Measurements from ENCODE around the gene SLC6A9. TPM values are rescaled to one million over a fixed set of nuclear protein-coding genes. Genes with fewer than 3 reads are reported as not detected.

Gene SLC6A9
- total and polyA plus RNA-seq, 8 donors: 1.1 to 40.8 (median 2.3) TPM; not detected in 1

GRCh38 chr1:44025816-44026215 is 5.4 kb downstream of the SLC6A9 start:
- peak; percentile 41 to 80 for DNase-seq
- WGBS, 5 donors: 68 to 85% (median 77%) methylated on average over 3 of the region's 3 CpGs
- Histone ChIP-seq H3K36me3 (peaks cover 0 to 31% (median 5%) of the 10 kb centered on the region in 4 donors), H3K9me3 (no peaks in the 10 kb centered on the region), H3K4me3 (no peak overlapping the region), H3K27ac (peak overlapping the region in 2 of 5 donors; percentile 40 to 59), H3K27me3 (no peaks in the 10 kb centered on the region), H3K4me1 (peaks cover 8 to 44% (median 14%) of the 10 kb centered on the region in 4 donors)
- intact Hi-C loops (cut with DNase I; ENCODE audit: low total_unique reads): no loop called here
- TF ChIP-seq POLR2AphosphoS5 (IDR thresholded peaks at IDR 0.05) (peak in 1 of 3 donors; percentile 21), POLR2A (IDR thresholded peaks at IDR 0.05) (no peak), EP300 (IDR thresholded peaks at IDR 0.05) (no peak), CTCF (IDR thresholded peaks at IDR 0.05) (no peak)

DNA sequence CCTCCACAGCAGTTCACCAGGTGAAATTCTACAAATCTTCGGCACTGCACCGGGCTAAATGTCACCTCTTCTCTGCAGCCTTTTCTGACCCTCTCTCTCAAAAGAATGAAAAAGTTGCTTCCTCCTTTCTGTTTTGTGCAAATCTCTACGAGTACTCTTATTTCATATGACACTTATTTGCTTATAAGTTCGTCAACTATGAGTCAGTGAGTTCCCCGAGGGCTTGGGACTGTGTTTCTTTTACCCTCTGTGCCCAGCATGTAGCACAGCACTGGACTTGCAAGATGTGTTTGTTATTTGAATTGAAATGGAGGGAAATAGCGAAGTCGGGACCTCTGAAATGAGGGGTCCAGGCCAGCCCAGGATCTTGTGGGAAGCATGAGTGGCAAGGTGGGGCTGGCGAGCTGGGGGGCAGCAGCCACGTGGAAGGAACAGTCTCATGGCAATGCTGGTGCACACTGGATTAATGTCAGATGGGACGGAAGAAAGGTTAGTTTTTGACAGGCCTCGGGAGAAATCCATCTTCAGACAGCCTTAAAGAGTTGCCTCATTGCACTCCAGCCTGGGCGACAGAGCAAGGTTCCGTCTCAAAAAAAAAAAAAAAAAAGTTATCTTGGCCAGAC is 6.2 kb downstream of the SLC6A9 start:
- peaks cover 0 to 36% (median 8%) of the 10 kb centered on the region in 4 donors for H3K36me3 ChIP-seq
- no peak overlapping the region for H3K4me3 ChIP-seq
- peak overlapping the region in 2 of 5 donors; percentile 14 to 59 for H3K27ac ChIP-seq
- no peak for DNase-seq
- WGBS, 5 donors: 79 to 87% (median 85%) methylated on average over 13 of the region's 13 CpGs
- no peaks in the 10 kb centered on the region for H3K9me3 ChIP-seq
- peaks cover 8 to 44% (median 11%) of the 10 kb centered on the region in 4 donors for H3K4me1 ChIP-seq
- no peaks in the 10 kb centered on the region for H3K27me3 ChIP-seq
- TF ChIP-seq POLR2AphosphoS5 (IDR thresholded peaks at IDR 0.05) (no peak), POLR2A (IDR thresholded peaks at IDR 0.05) (no peak), EP300 (IDR thresholded peaks at IDR 0.05) (no peak), CTCF (IDR thresholded peaks at IDR 0.05) (no peak)
- intact Hi-C loops (cut with DNase I; ENCODE audit: low total_unique reads): no loop called here

DNA sequence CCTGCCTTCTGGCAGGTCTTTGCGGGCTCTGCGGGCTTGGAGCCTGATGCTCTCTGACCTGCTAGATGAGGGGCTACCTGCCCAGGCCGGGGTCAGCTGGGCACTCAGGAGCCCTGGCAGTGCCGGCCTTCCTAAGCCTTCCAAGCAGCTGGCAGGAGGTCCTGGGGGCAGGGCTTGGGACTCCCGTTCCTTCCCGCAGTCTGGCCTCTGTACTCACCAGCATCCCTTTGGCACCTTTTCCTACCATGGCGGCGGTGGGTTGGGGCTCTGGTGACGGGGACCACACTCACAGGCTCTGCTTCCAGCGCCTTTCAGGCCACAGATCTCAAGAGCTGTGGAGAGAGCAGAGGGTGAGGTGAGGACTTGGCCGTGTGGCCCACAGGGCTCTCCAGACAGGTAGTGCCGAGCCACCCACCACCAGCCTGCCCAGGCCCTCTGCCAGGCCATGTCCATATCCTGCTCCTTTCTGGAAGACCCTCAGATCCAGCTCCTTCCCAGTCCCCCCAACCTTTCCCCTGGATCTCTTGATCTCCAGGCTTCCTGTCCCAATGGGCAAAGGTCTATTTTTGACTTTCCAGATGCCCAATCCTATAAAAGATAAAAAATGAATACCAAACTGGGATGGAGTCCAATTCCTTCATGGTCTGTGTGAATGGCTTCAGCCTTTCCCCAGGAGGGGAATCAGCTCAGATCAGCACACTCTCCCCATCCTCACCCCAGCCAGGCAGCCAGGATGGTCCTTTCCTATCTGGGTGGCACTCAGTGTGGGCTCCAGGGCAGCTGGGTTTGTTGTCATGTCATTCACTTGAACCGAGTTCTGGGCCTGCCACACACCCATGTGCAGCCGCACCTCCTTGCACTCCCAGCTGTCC is 7.0 kb downstream of the SLC6A9 start:
- H3K36me3 ChIP-seq: peaks cover 0 to 39% (median 9%) of the 10 kb centered on the region in 4 donors
- H3K27me3 ChIP-seq: no peaks in the 10 kb centered on the region
- peak overlapping the region in 1 of 5 donors; percentile 29 for H3K27ac ChIP-seq
- TF ChIP-seq CTCF (IDR thresholded peaks at IDR 0.05): no peak
- intact Hi-C loops (cut with DNase I; ENCODE audit: low total_unique reads): no loop called here
- H3K4me1 ChIP-seq: peaks cover 3 to 39% (median 7%) of the 10 kb centered on the region in 4 donors
- no peaks in the 10 kb centered on the region for H3K9me3 ChIP-seq
- no peak overlapping the region for H3K4me3 ChIP-seq
- DNase-seq: no peak
- WGBS, 5 donors: 88 to 98% (median 89%) methylated on average over 9 to 14 of the region's 14 CpGs

DNA sequence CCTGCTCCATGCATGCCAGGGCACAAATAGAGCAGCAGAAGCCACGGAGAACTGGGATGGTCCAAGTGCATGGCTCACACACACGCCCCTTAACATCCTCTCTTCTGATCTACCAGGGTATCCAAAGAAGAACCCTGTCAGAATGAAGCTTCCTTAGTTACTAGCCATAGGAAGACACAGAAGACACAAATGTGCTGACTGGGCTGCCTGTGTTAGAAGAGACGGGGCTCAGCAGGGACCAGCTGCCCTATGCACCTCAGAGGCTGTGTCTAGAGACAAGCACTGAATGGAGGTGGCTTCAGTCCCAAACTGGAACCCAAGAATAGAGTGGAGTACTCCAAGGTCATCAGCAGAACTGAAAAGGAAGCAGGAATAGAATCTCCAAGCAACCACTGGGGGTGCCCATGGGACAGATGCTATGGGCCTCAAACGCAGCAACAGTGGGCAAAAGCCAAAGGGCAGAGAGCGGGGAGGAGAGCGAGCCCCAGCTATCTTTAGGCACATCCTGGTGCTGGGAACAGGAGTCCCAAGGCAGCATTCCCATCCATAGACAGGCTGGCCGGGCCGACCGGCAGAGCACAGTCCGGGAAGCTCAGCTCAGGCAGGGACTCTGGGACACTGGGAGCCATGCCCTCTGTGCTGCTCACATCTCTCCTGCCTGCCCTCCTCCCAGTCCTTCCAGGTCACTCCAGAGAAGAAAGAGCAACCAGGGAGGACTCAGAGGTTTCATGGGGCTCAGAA is 9.5 kb downstream of the SLC6A9 start:
- no peak for DNase-seq
- 90 to 92% (median 92%) methylated on average over 9 to 10 of the region's 10 CpGs for WGBS, 5 donors
- Histone ChIP-seq H3K4me3 (no peak overlapping the region), H3K27me3 (no peaks in the 10 kb centered on the region), H3K9me3 (no peaks in the 10 kb centered on the region), H3K4me1 (peaks cover 0 to 24% (median 0%) of the 10 kb centered on the region in 4 donors), H3K36me3 (peaks cover 0 to 46% (median 9%) of the 10 kb centered on the region in 4 donors), H3K27ac (no peak overlapping the region)
- intact Hi-C loops (cut with DNase I; ENCODE audit: low total_unique reads): no loop called here
- no peak for TF ChIP-seq POLR2A (IDR thresholded peaks at IDR 0.05)
